SK-N-MC (cell line): Measurements from ENCODE around the gene SOBP.

Source experiments
- EZH2 ChIP-seq: fragments of 200-600 bp; sonication (generic); IDR thresholded peaks from one replicate; pipeline ENCODE4 v1.6.1; 2017; ENCODE audit warnings: antibody characterized with exemption
- FOXP2 ChIP-seq: optimal IDR thresholded peaks from 2 replicates; pipeline ENCODE3; 2011; ENCODE audit warnings: mild to moderate bottlenecking, moderate library complexity; ENCODE audit not compliant: insufficient read depth; ENCODE audit errors: extremely low read length, control extremely low read depth
- POLR2AphosphoS5 ChIP-seq: IDR thresholded peaks from 2 replicates; pipeline ENCODE4 v1.6.1; 2012; ENCODE audit warnings: mild to moderate bottlenecking, low read depth, low read length, borderline replicate concordance

GRCh38 chr6:107699254-107699653, 209.3 kb downstream of the SOBP start:
- TF ChIP-seq EZH2 (no peak), POLR2AphosphoS5 (no peak), FOXP2 (no peak)
